SK-N-SH (cell line): ENCODE results near the gene EGFL8.

Experiments
- USF1 ChIP-seq: IDR thresholded peaks from 2 replicates; pipeline ENCODE4 v1.4.0; 2012; ENCODE audit warnings: low read depth, borderline replicate concordance
- TF ChIP-seq, protein P1 (sequence below): IDR thresholded peaks from 2 replicates; pipeline ENCODE4 v1.4.0; 2012; ENCODE audit warnings: low read depth

DNA sequence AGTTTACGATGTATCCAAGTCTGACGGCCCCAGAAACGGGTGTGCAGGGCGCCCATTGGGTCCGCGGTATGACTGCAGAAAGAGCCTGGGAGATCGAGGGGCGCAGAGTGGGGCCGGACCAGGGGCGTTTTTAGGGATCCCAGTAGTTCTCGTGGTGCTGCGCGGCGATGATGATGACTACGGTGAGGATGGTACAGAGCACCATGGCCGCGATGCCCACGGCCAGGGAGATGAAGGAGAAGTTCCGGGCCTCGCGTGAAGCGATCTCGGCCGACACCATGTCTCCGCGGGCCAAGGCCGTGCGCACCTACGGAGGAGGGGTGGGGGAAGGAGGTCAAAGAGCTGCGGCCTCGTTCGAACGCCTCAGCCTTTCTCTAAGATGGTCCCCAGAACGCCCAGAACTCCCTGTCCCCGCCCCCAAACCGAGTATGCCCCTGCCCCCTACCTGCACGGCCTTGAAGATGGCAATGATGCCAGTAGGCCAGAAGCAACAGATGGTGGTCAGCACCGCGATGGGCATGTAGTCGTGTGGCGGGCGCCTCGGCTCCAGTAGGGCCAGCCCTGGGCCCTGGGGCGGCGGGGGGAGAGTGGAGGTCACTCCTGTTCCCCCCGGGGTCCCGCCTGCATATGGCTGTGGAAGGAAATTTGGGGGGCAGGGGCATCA is 15.2 kb upstream of the EGFL8 start:
- TF ChIP-seq, protein P1, sequence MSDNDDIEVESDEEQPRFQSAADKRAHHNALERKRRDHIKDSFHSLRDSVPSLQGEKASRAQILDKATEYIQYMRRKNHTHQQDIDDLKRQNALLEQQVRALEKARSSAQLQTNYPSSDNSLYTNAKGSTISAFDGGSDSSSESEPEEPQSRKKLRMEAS, result no peak
- TF ChIP-seq USF1, result no peak
